ENCODE measurements around the gene OR8B4. TPM values are rescaled to one million over a fixed set of nuclear protein-coding genes. Genes with fewer than 3 reads are reported as not detected.
"Not testable (repeated sequence)": the region's sequence is repeated elsewhere in the genome, so short reads cannot be mapped to it uniquely, and the experiment has no call there.

OR8B4 gene
- total RNA-seq, 2 donors from 2014 or later, result not detected

GRCh38 chr11:124441519-124441918 is 16.8 kb upstream of the OR8B4 start:
- no peak overlapping the region for H3K27ac Mint-ChIP-seq
- peaks cover 11% of the 10 kb centered on the region for H3K27me3 Mint-ChIP-seq
- no peaks in the 10 kb centered on the region for H3K9me3 Mint-ChIP-seq
- no peak for ATAC-seq (replicated peaks)
- no peaks in the 10 kb centered on the region for H3K36me3 Mint-ChIP-seq (ENCODE audit: low read depth)
- no peak overlapping the region for H3K4me3 Mint-ChIP-seq
- no peaks in the 10 kb centered on the region for H3K4me1 Mint-ChIP-seq

DNA sequence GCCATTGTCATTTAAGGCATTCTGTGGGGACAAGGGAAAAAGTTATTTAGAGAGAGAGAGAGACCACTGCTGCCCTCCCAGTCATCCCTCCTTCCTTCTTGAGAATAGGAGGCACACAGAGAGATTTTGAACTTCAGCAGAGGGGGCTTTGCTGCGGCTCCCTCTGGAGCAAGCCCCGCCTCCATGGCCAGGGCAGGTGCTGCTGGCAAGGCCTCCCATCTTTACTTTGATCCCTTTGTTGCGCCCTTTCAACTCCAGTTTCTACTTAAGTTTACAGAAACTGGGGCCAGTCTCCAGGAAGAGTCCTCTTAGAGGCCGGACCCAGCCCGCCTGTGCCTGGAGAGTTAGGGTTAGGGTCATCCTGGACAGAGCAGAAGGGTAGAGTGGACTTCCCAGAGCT is 16.4 kb upstream of the OR8B4 start:
- no peaks in the 10 kb centered on the region for H3K9me3 Mint-ChIP-seq
- H3K27ac Mint-ChIP-seq, result no peak overlapping the region
- H3K4me3 Mint-ChIP-seq, result no peak overlapping the region
- H3K36me3 Mint-ChIP-seq (ENCODE audit: low read depth), result no peaks in the 10 kb centered on the region
- no peaks in the 10 kb centered on the region for H3K4me1 Mint-ChIP-seq
- H3K27me3 Mint-ChIP-seq, result peaks cover 11% of the 10 kb centered on the region
- ATAC-seq (replicated peaks), result no peak

GRCh38 chr11:124440608-124441007 is 15.9 kb upstream of the OR8B4 start:
- H3K36me3 Mint-ChIP-seq (ENCODE audit: low read depth), result no peaks in the 10 kb centered on the region
- no peaks in the 10 kb centered on the region for H3K4me1 Mint-ChIP-seq
- H3K27me3 Mint-ChIP-seq, result peaks cover 11% of the 10 kb centered on the region
- no peaks in the 10 kb centered on the region for H3K9me3 Mint-ChIP-seq
- H3K27ac Mint-ChIP-seq, result no peak overlapping the region
- H3K4me3 Mint-ChIP-seq, result no peak overlapping the region
- no peak for ATAC-seq (replicated peaks)

- H3K36me3 Mint-ChIP-seq (ENCODE audit: low read depth), result no peaks in the 10 kb centered on the region
- H3K9me3 Mint-ChIP-seq, result peaks cover 1% of the 10 kb centered on the region
- H3K27me3 Mint-ChIP-seq, result peaks cover 9% of the 10 kb centered on the region
- ATAC-seq (replicated peaks), result no peak
- no peak overlapping the region for H3K4me3 Mint-ChIP-seq
- H3K27ac Mint-ChIP-seq, result no peak overlapping the region
- H3K4me1 Mint-ChIP-seq, result no peaks in the 10 kb centered on the region
Observed at GRCh38 chr11:124434699-124435098, 10.0 kb upstream of the OR8B4 start.

GRCh38 chr11:124429599-124429998 is 4.9 kb upstream of the OR8B4 start:
- no peak overlapping the region for H3K27ac Mint-ChIP-seq
- no peaks in the 10 kb centered on the region for H3K27me3 Mint-ChIP-seq
- peaks cover 5% of the 10 kb centered on the region for H3K9me3 Mint-ChIP-seq
- ATAC-seq (replicated peaks), result no peak
- H3K36me3 Mint-ChIP-seq (ENCODE audit: low read depth), result no peaks in the 10 kb centered on the region
- no peak overlapping the region for H3K4me3 Mint-ChIP-seq
- no peaks in the 10 kb centered on the region for H3K4me1 Mint-ChIP-seq

DNA sequence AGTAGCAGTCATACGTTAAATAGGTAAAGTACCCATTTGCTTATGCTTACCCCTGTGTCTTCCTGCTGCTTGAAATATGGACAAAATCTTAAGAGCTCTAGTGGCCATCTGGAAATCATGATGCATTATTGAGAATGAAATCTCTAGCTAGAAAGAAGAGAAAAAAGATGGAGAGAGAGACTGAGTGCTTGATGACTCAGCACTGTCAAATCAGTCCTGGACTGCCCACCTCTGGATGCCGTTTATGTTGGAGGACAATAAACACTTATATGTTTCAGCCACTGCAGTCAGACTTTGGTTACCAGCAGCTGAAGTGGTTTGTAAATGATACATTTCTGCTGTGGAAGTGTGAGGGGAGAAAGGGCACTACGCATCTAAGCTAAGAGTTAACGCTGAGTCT is 3.6 kb downstream of the OR8B4 start:
- Mint-ChIP-seq H3K9me3 (no peaks in the 10 kb centered on the region), H3K36me3 (ENCODE audit: low read depth) (no peaks in the 10 kb centered on the region), H3K4me3 (no peak overlapping the region), H3K27ac (no peak overlapping the region), H3K4me1 (no peaks in the 10 kb centered on the region), H3K27me3 (peaks cover 15% of the 10 kb centered on the region)
- no peak for ATAC-seq (replicated peaks)

GRCh38 chr11:124415356-124415923 is 9.2 kb downstream of the OR8B4 start:
- Mint-ChIP-seq H3K27ac (no peak overlapping the region), H3K27me3 (peaks cover 14% of the 10 kb centered on the region), H3K4me3 (no peak overlapping the region), H3K36me3 (ENCODE audit: low read depth) (no peaks in the 10 kb centered on the region), H3K4me1 (no peaks in the 10 kb centered on the region), H3K9me3 (no peaks in the 10 kb centered on the region)
- no peak for ATAC-seq (replicated peaks)

DNA sequence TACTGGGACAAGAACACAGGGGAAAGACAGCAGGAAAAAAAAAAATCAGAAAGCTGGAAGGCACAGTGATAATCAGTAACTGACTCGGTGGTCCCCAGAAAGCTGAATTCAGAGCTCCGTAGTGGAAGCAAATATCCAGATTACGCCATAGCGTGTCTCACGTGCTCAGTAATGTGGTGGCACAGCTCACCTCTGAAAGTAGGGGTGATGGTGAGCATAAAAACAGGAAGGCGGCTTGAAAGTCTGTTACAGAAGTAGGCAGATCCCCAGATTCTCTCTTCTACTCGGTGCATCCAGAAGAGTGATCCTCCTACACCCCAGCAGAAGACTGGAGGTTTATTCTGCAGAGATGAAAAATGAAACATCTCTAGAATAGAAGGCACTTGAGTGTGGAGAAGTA is 14.8 kb downstream of the OR8B4 start:
- ATAC-seq (replicated peaks), result no peak
- Mint-ChIP-seq H3K4me3 (no peak overlapping the region), H3K9me3 (no peaks in the 10 kb centered on the region), H3K36me3 (ENCODE audit: low read depth) (no peaks in the 10 kb centered on the region), H3K27ac (no peak overlapping the region), H3K27me3 (peaks cover 25% of the 10 kb centered on the region), H3K4me1 (no peaks in the 10 kb centered on the region)

DNA sequence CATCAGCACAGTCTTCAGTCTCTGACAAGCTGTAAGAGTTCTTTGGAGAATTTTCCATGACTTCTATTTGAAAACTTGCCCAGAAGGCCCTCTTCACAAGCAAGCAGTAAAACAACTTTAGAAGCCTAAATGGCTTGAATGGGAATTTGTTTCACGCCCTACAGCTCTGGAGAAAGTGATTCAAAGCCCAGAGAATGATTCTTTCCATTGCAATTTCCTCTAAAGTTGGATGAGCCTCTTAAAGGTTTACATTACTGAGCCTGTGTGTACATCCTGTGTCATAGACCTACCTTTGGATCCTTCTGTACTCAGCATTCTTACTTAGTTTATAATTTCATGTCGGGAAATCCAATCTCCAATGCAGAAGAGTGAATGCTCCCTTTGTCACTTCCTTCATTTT is 19.1 kb downstream of the OR8B4 start:
- peaks cover 18% of the 10 kb centered on the region for H3K27me3 Mint-ChIP-seq
- no peaks in the 10 kb centered on the region for H3K9me3 Mint-ChIP-seq

DNA sequence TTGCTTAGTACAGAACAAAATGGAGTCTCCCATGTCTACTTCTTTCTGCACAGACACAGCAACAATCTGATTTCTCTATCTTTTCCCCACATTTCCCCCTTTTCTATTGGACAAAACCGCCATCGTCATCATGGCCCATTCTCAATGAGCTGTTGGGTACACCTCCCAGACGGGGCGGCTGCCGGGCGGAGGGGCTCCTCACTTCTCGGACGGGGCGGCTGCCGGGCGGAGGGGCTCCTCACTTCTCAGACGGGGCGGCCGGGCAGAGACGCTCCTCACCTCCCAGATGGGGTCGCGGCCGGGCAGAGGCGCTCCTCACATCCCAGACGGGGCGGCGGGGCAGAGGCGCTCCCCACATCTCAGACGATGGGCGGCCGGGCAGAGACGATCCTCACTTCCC is 21.5 kb downstream of the OR8B4 start:
- H3K36me3 Mint-ChIP-seq (ENCODE audit: low read depth); H3K4me1 Mint-ChIP-seq; H3K27me3 Mint-ChIP-seq; H3K4me3 Mint-ChIP-seq; H3K27ac Mint-ChIP-seq; H3K9me3 Mint-ChIP-seq; ATAC-seq (replicated peaks): not testable (repeated sequence)

More for the DNA sequence above, 19.1 kb downstream of the OR8B4 start:
- Mint-ChIP-seq H3K4me1 (no peaks in the 10 kb centered on the region), H3K27ac (no peak overlapping the region), H3K36me3 (ENCODE audit: low read depth) (no peaks in the 10 kb centered on the region), H3K4me3 (no peak overlapping the region)
- ATAC-seq (replicated peaks), result no peak

- Mint-ChIP-seq H3K9me3 (no peaks in the 10 kb centered on the region), H3K27me3 (peaks cover 4% of the 10 kb centered on the region), H3K4me1 (no peaks in the 10 kb centered on the region), H3K27ac (no peak overlapping the region), H3K4me3 (no peak overlapping the region), H3K36me3 (ENCODE audit: low read depth) (no peaks in the 10 kb centered on the region)
- peak; percentile 76 for ATAC-seq (replicated peaks)
Observed at GRCh38 chr11:124402326-124402922, 22.2 kb downstream of the OR8B4 start.

GRCh38 chr11:124398924-124399323 is 25.7 kb downstream of the OR8B4 start, which contains the start of gene OR8B3:
TSS of gene OR8B3 (minus strand) at chr11:124399024. CDS start at chr11:124397351, 1,673 bp downstream.
- ATAC-seq (replicated peaks), result no peak
- H3K4me3 Mint-ChIP-seq, result no peak within 1 kb of the TSS
- no peaks in the 10 kb centered on the region for H3K4me1 Mint-ChIP-seq
- H3K27ac Mint-ChIP-seq, result no peak within 1 kb of the TSS
- H3K36me3 Mint-ChIP-seq (ENCODE audit: low read depth), result no peaks in the 10 kb centered on the region
- no peaks in the 10 kb centered on the region for H3K9me3 Mint-ChIP-seq
- no peaks in the 10 kb centered on the region for H3K27me3 Mint-ChIP-seq

DNA sequence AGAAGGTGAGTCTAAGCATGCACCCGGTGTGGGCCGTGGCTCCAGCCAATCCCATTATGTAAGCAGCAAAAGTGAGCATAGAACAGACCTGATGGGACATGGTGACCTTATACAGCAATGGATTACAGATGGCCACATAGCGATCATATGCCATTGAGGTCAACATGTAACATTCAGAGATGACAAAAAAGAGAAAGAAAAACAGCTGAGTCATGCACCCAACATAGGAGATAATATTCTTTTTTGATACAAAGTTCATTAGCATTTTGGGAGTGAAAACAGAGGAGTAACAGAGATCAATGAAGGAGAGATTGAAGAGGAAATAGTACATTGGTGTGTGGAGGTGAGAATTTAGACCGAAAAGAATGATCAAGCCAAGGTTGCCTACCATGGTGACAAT is 27.8 kb downstream of the OR8B4 start:
- not testable (repeated sequence) for H3K4me1 Mint-ChIP-seq; H3K36me3 Mint-ChIP-seq (ENCODE audit: low read depth); H3K4me3 Mint-ChIP-seq; H3K9me3 Mint-ChIP-seq; ATAC-seq (replicated peaks); H3K27me3 Mint-ChIP-seq; H3K27ac Mint-ChIP-seq

GRCh38 chr11:124394408-124394807 is 30.3 kb downstream of the OR8B4 start:
- H3K9me3 Mint-ChIP-seq, result no peaks in the 10 kb centered on the region
- no peaks in the 10 kb centered on the region for H3K36me3 Mint-ChIP-seq (ENCODE audit: low read depth)
- ATAC-seq (replicated peaks), result no peak
- peaks cover 9% of the 10 kb centered on the region for H3K27me3 Mint-ChIP-seq
- no peak overlapping the region for H3K4me3 Mint-ChIP-seq
- no peaks in the 10 kb centered on the region for H3K4me1 Mint-ChIP-seq
- no peak overlapping the region for H3K27ac Mint-ChIP-seq

DNA sequence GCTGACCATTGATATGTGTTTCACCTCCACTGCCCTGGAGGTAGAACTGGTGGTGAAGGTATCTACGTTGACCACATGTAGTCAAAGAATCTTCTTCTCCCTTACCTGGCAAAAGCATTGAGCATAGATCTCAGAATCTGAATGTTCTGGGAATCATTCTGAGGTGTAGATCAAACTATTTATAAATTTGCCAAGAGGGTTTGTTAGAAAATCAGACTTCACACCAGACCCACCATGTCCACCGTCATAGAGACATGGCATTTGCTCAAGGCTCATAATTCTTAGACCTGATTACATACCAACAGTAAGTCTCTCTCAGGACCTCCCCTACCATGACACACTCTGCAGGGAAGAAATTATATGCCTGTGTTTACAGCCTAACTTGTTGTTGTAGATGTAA is 40.3 kb downstream of the OR8B4 start, which contains the start of gene OR8B2:
OR8B2 (minus strand) TSS at position 101 of the 400 bp plus-strand sequence. CDS start 1,156 bp downstream, outside the sequence.
- H3K9me3 Mint-ChIP-seq, result no peaks in the 10 kb centered on the region
- no peak for ATAC-seq (replicated peaks)
- no peaks in the 10 kb centered on the region for H3K4me1 Mint-ChIP-seq
- H3K27me3 Mint-ChIP-seq, result peaks cover 10% of the 10 kb centered on the region
- H3K27ac Mint-ChIP-seq, result no peak within 1 kb of the TSS
- H3K36me3 Mint-ChIP-seq (ENCODE audit: low read depth), result no peaks in the 10 kb centered on the region
- no peak within 1 kb of the TSS for H3K4me3 Mint-ChIP-seq
